GM19023 (cell line): ENCODE results near the gene PEAK1.

Source experiments
- ATAC-seq: cut with Tn5 transposase; IDR thresholded peaks from one replicate; pipeline ENCODE4 v1.9.1; 2021; ENCODE audit warnings: mild to moderate bottlenecking, moderate library complexity; ENCODE audit not compliant: unreplicated experiment

The PEAK1 gene

GRCh38 chr15:77419836-77420609 is at the start of gene PEAK1:
PEAK1 (minus strand) TSS chr15:77420104; CDS start chr15:77181926, 238,178 bp downstream.
- ATAC-seq = peak; percentile 89

GRCh38 chr15:77468896-77469295 is 49.0 kb upstream of the PEAK1 start:
- ATAC-seq = no peak

GRCh38 chr15:77466521-77466920 is 46.6 kb upstream of the PEAK1 start:
- no peak for ATAC-seq

GRCh38 chr15:77464129-77464865 is 44.4 kb upstream of the PEAK1 start:
- no peak for ATAC-seq

- no peak for ATAC-seq
These were observed 41.6 kb upstream of the PEAK1 start for GRCh38 chr15:77461486-77461885.

- no peak for ATAC-seq
These were observed 39.1 kb upstream of the PEAK1 start for GRCh38 chr15:77459031-77459430.

- ATAC-seq = no peak
These were observed 38.0 kb upstream of the PEAK1 start for GRCh38 chr15:77457905-77458265.

- no peak for ATAC-seq
These were observed 37.4 kb upstream of the PEAK1 start for GRCh38 chr15:77457191-77457904.

GRCh38 chr15:77456746-77457145 is 36.8 kb upstream of the PEAK1 start:
- no peak for ATAC-seq

GRCh38 chr15:77455696-77456321 is 35.9 kb upstream of the PEAK1 start:
- ATAC-seq = no peak

- no peak for ATAC-seq
These were observed 35.0 kb upstream of the PEAK1 start for GRCh38 chr15:77454951-77455350.

GRCh38 chr15:77454265-77454664 is 34.4 kb upstream of the PEAK1 start:
- no peak for ATAC-seq

GRCh38 chr15:77446840-77447390 is 27.0 kb upstream of the PEAK1 start:
- ATAC-seq = no peak

- peak; percentile 67 for ATAC-seq
These were observed 20.6 kb upstream of the PEAK1 start for GRCh38 chr15:77440378-77440999.

- ATAC-seq = no peak
These were observed 17.4 kb upstream of the PEAK1 start for GRCh38 chr15:77437264-77437663.

GRCh38 chr15:77436822-77437221 is 16.9 kb upstream of the PEAK1 start:
- ATAC-seq = no peak

GRCh38 chr15:77430652-77431051 is 10.7 kb upstream of the PEAK1 start:
- no peak for ATAC-seq

GRCh38 chr15:77430213-77430612 is 10.3 kb upstream of the PEAK1 start:
- ATAC-seq = no peak

- ATAC-seq = no peak
These were observed 7.0 kb upstream of the PEAK1 start for GRCh38 chr15:77426871-77427270.

GRCh38 chr15:77426377-77426776 is 6.5 kb upstream of the PEAK1 start:
- ATAC-seq = no peak
